HG03280 (cell line): Measurements from ENCODE around the gene PLA1A.
"Not testable (repeated sequence)": the region's sequence is repeated elsewhere in the genome, so short reads cannot be mapped to it uniquely, and the experiment has no call there.

Experiments used
- ATAC-seq: cut with Tn5 transposase; IDR thresholded peaks from one replicate; pipeline ENCODE4 v1.9.1; 2021; ENCODE audit warnings: mild to moderate bottlenecking, moderate library complexity; ENCODE audit not compliant: unreplicated experiment

Gene PLA1A

DNA sequence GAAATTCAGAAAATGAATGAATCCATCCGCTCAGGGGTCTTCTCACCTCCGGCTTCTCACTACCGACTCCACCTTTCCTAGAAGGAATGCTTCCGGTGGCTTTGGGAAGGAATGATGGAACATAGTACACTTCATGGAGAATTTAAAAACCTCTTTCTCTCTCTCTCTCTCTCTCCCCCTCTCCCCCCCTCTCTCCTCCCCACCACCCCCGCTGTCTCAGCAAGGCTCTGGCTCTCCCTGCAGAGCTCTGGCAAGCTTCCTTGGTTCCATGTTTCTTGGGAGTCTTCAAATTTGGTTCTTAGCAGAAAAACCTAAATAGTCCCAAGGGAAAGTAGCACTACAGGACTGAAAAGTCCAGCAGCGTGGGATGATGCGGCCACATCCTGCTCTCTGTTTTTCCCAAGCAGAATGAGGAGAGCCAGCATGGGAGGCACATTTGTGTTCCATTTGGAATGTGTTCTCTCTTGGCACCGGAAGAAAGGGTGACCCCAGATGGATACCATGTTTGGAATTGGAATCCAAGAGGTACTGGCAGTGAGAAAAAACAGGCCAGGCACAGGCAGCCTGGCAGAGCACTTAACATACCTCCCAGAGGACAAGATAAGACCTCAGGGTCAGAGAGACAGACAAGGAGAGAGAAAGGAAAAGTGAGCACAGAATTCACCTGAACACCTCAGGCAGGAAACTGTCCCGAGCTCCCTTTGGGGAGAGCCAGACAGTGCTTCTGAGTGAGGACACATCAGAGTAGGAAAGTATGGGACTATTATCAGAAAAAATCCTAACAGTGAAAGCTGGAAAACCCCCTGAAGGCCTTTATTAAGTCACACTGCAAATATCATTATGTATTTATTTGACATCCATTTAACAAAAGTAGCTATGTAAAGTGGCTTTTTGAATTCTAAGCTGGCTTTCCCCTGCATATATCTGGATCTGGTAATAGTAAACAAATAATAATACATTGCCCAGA is 63.1 kb downstream of the PLA1A start, which contains the start of gene POPDC2:
POPDC2 (minus strand) TSS at position 116 of the 967 bp plus-strand sequence. CDS start 166 bp downstream, outside the sequence.
- no peak for ATAC-seq

DNA sequence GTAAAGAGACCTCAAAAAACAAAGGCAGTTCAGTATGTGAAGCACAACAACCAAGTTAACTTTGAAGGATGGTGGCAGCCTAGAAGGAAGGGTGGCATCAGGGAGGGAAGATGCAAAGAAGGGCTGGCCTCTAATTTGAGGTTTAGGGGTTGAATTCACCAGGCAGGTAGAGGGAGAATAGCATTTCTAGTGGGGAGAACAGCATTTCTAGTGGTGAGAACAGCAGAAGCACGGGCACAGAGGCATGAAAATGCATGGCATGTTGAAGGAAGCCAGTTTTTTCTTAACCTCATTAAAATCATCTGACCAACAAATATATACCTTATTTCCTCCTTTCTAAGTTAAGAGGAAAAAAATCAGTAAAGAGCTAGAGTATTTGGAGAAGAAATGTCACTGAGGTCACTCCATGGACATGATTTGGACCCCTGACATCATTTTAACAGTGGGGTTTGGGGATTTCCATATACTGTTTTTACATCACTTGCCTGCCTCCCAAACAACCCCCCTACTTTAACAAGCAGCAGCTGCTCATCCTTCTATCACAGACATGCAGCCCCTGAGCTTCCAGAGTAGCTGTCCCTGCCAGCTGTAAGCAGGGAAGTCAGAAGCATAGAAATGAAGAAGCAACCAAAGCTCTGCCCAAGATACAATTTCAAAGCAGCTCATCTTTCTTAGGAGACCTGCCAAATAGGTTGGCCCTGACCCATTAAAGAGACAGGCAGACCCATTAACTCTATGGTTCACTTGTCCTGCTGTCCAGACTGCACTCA is 65.1 kb downstream of the PLA1A start:
- no peak for ATAC-seq

DNA sequence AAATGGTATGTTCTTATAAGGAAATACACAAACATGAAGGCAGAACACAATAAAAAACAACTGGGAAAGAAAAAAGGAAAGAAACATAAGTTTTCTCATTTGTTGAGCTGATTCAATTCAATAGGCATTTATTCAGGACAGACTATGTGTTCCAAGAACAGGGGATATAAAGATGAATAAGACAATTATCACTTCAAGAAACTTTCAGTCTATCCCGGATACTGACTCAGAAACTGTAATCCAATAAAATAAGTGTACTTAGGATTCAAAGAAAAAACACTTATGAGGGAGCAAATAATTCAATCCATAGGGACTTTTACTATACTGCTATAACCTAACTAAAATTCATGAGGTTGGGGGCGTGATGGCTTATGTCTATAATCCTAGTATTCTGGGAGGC is 66.2 kb downstream of the PLA1A start:
- no peak for ATAC-seq

DNA sequence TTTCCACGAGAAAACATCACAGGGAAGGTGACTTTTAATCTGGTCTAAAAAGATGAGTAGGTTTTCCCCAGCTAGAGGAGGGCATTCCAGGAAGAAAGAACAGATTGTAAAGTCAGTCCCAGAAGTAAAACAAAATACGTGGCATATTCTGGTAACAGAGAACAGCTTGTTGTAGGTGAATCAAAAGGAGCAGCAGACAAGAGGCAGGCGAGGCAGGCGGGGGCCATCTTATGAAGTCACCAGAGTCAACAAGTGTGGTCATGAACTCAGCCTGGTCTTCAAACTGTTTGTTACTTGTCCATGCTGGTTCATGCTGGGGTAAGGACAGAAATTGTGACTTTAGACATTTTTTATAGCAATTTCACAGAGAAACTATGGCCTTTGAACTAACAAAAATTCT is 66.7 kb downstream of the PLA1A start:
- no peak for ATAC-seq

DNA sequence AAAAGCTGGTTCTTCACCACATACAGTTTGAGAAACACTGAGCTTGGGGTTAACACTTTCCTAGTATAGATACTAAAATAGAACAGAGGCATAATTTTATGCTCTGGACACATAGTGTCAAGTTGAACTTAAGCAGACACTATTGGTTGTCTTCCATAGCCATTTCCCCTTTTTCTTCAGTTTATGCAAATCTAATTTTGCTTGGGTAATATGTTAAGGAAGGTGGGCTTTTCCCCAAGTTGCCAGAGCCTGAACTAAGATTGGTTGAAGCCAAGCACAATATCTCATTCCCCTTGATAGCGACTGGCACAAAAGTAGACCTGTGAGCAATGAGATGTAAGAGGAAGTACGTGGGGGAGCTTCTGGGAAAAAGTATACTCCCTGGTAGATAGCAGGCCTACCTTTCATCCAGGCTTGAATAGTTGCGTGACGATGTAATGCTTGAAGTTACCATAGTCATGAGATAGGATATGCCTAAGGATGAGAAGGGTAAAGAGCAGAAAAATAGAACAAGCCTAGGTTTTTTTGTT is 67.2 kb downstream of the PLA1A start:
- no peak for ATAC-seq

DNA sequence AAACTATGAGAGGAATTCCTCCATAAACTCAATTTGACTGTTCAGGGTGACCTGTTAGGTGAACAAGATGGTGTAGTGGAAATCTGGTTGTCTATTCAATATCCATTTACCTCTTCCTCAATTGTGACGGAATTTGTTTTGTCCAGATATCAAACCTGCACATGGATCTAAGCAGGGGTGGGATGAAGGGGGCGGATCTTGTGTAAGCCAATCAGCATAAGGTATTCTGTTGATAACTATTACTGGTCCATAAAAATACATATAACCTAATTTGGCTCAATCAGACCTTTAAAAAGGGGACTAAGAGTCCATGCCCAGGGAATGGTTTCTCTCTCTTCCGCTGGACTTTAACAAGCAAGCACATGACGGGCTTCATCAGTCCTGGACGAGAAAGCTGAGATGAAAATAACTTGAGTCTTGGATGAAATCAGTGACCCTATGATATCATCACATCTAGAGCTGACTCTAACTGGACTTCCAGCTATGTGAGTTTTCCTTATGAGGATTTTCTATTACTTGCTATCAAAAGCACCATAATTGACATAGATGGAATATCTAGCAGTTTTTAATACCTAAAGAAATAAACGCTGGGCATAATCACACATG is 68.4 kb downstream of the PLA1A start:
- no peak for ATAC-seq

GRCh38 chr3:119669906-119670570 is 72.4 kb downstream of the PLA1A start:
- ATAC-seq, result no peak

DNA sequence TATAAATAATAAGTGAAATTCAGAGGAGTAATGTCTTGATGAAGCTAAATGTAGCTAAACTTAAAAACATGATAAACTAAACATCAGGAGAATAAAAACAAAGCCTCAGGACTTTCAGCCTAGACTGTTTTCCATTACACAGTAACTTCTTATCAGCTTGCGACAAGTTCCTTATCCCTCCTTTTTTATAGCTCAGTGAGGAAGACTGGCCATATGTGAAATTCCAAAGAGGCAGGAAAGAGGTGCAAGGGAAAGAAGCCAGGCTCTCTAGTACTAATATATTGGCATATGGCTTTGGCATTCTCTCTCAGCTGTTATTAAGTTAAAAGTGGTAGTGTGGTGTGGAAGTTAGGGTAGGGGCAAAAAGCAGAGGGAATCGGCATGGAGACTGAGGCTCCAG is 75.1 kb downstream of the PLA1A start:
- ATAC-seq, result no peak

- ATAC-seq, result no peak
Observed at GRCh38 chr3:119673875-119674274, 76.2 kb downstream of the PLA1A start.

- ATAC-seq, result no peak
Observed at GRCh38 chr3:119675188-119675874, 77.6 kb downstream of the PLA1A start.

DNA sequence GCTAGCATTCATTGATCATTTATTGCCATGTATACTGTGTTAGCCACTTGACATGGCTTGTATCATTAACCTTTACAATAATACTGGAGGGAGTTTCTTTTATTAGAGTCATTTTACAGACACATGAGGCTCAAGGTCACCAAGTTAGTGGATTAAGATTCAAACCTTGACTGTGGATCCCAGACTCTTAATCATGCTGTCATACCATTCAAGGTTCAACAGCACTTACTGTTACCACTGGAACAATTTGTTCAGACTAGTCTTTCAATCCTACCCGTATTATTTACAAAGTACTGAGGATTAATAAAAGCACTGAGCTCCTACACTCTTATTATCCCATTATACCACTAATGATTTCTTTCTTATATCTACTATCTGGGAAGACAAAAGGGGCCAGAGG is 78.3 kb downstream of the PLA1A start:
- ATAC-seq, result no peak

- ATAC-seq, result peak; percentile 90
Observed at GRCh38 chr3:119676771-119677640, 79.3 kb downstream of the PLA1A start, which contains the start of gene COX17. COX17 (minus strand) TSS chr3:119677406; CDS start chr3:119677310, 96 bp downstream.

DNA sequence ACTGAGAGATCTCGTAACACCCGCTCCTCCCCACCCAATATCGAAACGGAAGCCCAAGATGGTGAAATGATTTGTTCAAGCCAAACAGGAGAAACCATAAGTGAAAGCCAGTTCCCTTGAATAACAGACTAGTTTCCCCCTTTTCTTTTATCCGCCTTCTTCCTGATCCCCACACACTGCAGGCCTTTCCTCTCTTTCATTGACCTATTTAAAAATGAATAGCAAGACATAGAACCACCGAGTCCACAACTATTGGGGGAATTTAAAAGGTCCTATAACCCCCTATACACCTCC is 79.9 kb downstream of the PLA1A start:
- no peak for ATAC-seq

DNA sequence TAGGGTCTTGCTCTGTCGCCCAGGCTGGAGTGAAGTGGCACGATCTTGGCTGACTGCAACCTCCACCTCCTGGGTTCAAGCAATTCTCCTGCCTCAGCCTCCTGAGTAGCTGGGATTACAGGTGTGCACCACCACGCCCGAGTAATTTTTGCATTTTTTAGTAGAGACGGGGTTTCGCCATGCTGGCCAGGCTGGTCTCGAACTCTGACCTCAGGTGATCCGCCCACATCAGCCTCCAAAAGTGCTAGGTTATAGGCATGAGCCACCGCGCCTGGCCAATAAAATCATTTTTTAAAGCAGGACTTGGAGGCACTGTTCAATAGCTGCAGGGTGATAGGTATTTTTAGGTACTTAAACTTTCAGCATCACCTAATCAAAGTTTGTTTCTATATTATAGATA is 80.5 kb downstream of the PLA1A start:
- not testable (repeated sequence) for ATAC-seq
